A549 (cell line): Measurements from ENCODE around the gene DGUOK.

ENCODE experiments used
- CBX8 ChIP-seq: fragments of 200-600 bp; sonication (generic); IDR thresholded peaks from 2 replicates; pipeline ENCODE4 v1.6.1; 2016
- EHF ChIP-seq: fragments of 250-450 bp; sonication (Bioruptor Pico); IDR thresholded peaks from 2 replicates; pipeline ENCODE4 v1.5.0; 2020; ENCODE audit warnings: mild to moderate bottlenecking
- HOXB5 ChIP-seq: fragments of 250-450 bp; sonication (Bioruptor Pico); IDR thresholded peaks from 2 replicates; pipeline ENCODE4 v1.5.0; 2020; ENCODE audit warnings: mild to moderate bottlenecking, moderate library complexity
- JUN ChIP-seq, 2 experiments: fragments of >200 bp; sonication (Bioruptor Twin); formaldehyde crosslinking; IDR thresholded peaks; 2 replicates in 1 of 2; 3 replicates in 1 of 2; pipeline ENCODE4 v1.6.1; 2016 to 2017
- MAX ChIP-seq: IDR thresholded peaks from 2 replicates; pipeline ENCODE4 v1.6.1; 2012
- MYC ChIP-seq: IDR thresholded peaks from 2 replicates; pipeline ENCODE4 v1.6.1; 2012; ENCODE audit warnings: mild to moderate bottlenecking, inconsistent platforms, low read length, improper control_type of control experiment, borderline replicate concordance
- NR3C1 ChIP-seq: fragments of >200 bp; sonication (Bioruptor Twin); formaldehyde crosslinking; IDR thresholded peaks from 3 replicates; pipeline ENCODE4 v1.6.1; 2017
- POLR2A ChIP-seq: IDR thresholded peaks from 2 replicates; pipeline ENCODE4 v1.6.1; 2012; ENCODE audit warnings: mild to moderate bottlenecking, low read length
- RAD21 ChIP-seq, 2 experiments: fragments of >200 bp in 1 of 2; sonication (Bioruptor Twin) in 1 of 2; formaldehyde crosslinking in 1 of 2; IDR thresholded peaks in 1 of 2; conservative IDR thresholded peaks in 1 of 2; 2 replicates in 1 of 2; 3 replicates in 1 of 2; pipeline ENCODE4 v1.6.1; 2012 to 2018; ENCODE audit warnings: inconsistent platforms in 1 of 2
- SMC3 ChIP-seq: fragments of >200 bp; sonication (Bioruptor Twin); formaldehyde crosslinking; IDR thresholded peaks from 3 replicates; pipeline ENCODE4 v1.6.1; 2018; ENCODE audit warnings: inconsistent platforms
- ZNF302 ChIP-seq: fragments of 250-450 bp; sonication (Bioruptor Pico); IDR thresholded peaks from 2 replicates; pipeline ENCODE4 v1.9.0; 2021; ENCODE audit warnings: inconsistent platforms, mild to moderate bottlenecking, moderate library complexity
- TF ChIP-seq, protein P1 (sequence below): fragments of >200 bp; sonication (Bioruptor Twin); formaldehyde crosslinking; IDR thresholded peaks from 3 replicates; pipeline ENCODE4 v1.5.1; 2016
- TF ChIP-seq, protein P2 (sequence below): fragments of 450-650 bp; IDR thresholded peaks from 2 replicates; pipeline ENCODE4 v1.6.1; 2014; ENCODE audit warnings: antibody characterized with exemption

- TF ChIP-seq, protein P1, sequence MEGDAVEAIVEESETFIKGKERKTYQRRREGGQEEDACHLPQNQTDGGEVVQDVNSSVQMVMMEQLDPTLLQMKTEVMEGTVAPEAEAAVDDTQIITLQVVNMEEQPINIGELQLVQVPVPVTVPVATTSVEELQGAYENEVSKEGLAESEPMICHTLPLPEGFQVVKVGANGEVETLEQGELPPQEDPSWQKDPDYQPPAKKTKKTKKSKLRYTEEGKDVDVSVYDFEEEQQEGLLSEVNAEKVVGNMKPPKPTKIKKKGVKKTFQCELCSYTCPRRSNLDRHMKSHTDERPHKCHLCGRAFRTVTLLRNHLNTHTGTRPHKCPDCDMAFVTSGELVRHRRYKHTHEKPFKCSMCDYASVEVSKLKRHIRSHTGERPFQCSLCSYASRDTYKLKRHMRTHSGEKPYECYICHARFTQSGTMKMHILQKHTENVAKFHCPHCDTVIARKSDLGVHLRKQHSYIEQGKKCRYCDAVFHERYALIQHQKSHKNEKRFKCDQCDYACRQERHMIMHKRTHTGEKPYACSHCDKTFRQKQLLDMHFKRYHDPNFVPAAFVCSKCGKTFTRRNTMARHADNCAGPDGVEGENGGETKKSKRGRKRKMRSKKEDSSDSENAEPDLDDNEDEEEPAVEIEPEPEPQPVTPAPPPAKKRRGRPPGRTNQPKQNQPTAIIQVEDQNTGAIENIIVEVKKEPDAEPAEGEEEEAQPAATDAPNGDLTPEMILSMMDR: no peak
- TF ChIP-seq RAD21 (conservative IDR thresholded peaks at IDR 0.05 in 1 of 2, IDR thresholded peaks at IDR 0.05 in 1 of 2) (no peak), ZNF302 (CRISPR knock-in tag) (no peak), JUN (IDR thresholded peaks at IDR 0.05) (no peak), MYC (no peak), SMC3 (no peak), POLR2A (no peak), EHF (no peak), HOXB5 (CRISPR knock-in tag) (no peak), MAX (no peak), CBX8 (no peak), NR3C1 (no peak)
- TF ChIP-seq, protein P2, sequence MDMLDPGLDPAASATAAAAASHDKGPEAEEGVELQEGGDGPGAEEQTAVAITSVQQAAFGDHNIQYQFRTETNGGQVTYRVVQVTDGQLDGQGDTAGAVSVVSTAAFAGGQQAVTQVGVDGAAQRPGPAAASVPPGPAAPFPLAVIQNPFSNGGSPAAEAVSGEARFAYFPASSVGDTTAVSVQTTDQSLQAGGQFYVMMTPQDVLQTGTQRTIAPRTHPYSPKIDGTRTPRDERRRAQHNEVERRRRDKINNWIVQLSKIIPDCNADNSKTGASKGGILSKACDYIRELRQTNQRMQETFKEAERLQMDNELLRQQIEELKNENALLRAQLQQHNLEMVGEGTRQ: no peak
Observed at GRCh38 chr2:73997813-73998212, 71.1 kb downstream of the DGUOK start.
